RWPE1 (cell line): ENCODE data around the gene VAV1.

Experiments used
- CTCF ChIA-PET: fragments of 350-600 bp; sonication (Branson Sonifier 250); formaldehyde crosslinking; extraction: SDS; loops from one replicate; lab custom pipeline; 2021; lab: Yijun Ruan, JAX
- POLR2A ChIA-PET: fragments of 400-600 bp; formaldehyde crosslinking; extraction: SDS; loops from one replicate; lab custom pipeline; 2020; ENCODE audit warnings: antibody characterized with exemption; ENCODE audit not compliant: low non-redundant PET; lab: Yijun Ruan, JAX
- DNase-seq: peaks from one replicate; pipeline ENCODE4 v3.0.0; 2012; ENCODE audit warnings: low spot score
- H3K27ac ChIP-seq: fragments of 450-650 bp; 2 replicates; pipeline ENCODE4 v1.5.1; 2017
- TF ChIP-seq, protein P1 (sequence below): fragments of 450-650 bp; conservative IDR thresholded peaks from 2 replicates; pipeline ENCODE4 v1.5.1; 2017; ENCODE audit warnings: low read depth, mild to moderate bottlenecking

Gene VAV1, protein sequence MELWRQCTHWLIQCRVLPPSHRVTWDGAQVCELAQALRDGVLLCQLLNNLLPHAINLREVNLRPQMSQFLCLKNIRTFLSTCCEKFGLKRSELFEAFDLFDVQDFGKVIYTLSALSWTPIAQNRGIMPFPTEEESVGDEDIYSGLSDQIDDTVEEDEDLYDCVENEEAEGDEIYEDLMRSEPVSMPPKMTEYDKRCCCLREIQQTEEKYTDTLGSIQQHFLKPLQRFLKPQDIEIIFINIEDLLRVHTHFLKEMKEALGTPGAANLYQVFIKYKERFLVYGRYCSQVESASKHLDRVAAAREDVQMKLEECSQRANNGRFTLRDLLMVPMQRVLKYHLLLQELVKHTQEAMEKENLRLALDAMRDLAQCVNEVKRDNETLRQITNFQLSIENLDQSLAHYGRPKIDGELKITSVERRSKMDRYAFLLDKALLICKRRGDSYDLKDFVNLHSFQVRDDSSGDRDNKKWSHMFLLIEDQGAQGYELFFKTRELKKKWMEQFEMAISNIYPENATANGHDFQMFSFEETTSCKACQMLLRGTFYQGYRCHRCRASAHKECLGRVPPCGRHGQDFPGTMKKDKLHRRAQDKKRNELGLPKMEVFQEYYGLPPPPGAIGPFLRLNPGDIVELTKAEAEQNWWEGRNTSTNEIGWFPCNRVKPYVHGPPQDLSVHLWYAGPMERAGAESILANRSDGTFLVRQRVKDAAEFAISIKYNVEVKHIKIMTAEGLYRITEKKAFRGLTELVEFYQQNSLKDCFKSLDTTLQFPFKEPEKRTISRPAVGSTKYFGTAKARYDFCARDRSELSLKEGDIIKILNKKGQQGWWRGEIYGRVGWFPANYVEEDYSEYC

DNA sequence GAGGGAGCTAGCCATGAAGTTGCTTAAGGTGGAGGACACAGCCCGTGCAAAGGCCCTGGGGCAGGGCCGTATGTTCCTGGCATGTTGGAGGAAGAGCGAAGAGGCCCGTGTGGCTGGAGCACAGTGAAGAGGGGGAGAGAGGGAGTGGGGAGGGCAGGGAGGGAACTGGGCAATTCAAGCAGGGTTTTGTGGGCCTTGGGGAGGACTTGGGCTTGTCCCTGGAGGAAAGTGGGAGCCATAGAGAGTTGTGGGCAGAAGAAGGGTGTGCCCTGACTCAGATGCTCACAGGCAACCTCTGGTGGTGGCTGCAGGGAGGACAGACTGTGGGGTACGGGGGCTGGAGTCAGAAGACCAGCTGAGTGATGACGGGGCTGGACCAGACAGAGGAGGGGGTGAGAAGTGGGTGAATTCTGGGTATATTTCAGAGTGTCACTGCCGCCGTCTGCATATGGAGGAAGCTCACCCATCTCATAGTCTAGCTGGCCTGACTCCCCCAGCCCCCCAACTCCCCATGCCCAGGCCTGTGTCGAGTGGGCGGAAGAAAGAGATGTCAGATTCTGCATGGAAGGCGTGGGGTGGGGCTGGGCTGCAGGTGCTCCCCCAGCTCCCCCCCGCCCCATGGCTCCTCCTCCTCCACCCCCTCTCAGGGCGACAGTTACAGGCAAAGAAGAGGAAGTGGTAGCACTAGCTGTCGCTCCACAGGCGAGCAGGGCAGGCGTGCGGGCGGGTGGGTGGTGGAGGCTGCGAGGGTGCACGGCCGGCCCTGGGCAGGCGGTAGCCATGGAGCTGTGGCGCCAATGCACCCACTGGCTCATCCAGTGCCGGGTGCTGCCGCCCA, at the start of gene VAV1:
Gene VAV1 (plus strand): TSS at position 681 of the 838 bp plus-strand sequence. CDS start 100 bp downstream, at position 781.
- ChIA-PET CTCF (interaction anchor here (1.0 kb wide), 1 partner anchor 11 kb away, joined by 5 read pairs; no protein-coding TSS in a partner anchor), POLR2A (no interaction called here)
- TF ChIP-seq, protein P1, sequence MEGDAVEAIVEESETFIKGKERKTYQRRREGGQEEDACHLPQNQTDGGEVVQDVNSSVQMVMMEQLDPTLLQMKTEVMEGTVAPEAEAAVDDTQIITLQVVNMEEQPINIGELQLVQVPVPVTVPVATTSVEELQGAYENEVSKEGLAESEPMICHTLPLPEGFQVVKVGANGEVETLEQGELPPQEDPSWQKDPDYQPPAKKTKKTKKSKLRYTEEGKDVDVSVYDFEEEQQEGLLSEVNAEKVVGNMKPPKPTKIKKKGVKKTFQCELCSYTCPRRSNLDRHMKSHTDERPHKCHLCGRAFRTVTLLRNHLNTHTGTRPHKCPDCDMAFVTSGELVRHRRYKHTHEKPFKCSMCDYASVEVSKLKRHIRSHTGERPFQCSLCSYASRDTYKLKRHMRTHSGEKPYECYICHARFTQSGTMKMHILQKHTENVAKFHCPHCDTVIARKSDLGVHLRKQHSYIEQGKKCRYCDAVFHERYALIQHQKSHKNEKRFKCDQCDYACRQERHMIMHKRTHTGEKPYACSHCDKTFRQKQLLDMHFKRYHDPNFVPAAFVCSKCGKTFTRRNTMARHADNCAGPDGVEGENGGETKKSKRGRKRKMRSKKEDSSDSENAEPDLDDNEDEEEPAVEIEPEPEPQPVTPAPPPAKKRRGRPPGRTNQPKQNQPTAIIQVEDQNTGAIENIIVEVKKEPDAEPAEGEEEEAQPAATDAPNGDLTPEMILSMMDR, result no peak
- no peak for DNase-seq
- H3K27ac ChIP-seq, result no peak within 1 kb of the TSS

DNA sequence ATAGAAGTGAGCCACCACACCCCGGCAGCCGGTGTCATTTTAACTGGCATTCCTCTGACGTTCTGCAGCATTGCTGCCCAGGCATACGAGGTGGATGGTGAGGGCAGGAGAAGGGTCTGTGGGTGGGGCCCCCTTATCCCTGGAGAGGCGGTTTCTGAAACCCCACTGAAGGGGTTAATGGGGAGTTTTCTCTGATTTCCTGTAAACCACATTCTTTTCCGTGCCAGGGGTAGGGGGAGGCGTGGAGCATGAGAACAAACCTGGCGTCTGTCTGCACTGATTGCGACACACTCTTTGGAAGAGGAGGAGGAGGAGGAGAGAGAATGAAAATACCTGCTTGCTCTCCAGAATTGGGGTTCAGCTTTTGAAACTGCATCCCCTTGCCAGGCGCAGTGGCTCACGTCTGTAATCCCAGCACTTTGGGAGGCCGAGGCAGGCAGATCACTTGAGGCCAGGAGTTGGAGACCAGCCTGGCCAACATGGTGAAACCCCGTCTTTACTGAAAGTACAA, 49.3 kb upstream of the VAV1 start:
- TF ChIP-seq, protein P1, result no peak
- CTCF ChIA-PET, result no interaction called here
- H3K27ac ChIP-seq, result peak overlapping the region; percentile 90
- DNase-seq, result no peak
- POLR2A ChIA-PET, result no interaction called here

DNA sequence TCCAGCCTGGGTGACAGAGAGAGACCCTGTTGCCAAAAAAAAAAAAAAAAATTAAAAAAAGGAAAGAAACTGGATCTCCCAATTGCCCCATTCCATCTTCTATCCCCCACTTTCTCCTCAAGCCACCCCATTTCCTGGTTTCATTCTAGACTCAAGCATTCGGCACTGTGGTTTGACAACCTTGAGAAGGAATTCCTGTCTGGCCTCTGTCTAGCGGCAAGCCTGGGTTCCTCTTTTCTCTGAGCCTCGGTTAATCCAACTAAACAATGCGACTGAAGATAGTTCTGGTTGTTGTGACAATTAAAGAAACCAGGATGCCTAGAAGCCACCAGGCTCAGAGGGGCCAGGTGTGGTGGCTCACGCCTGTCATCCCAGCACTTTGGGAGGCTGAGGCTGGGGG, 48.8 kb upstream of the VAV1 start:
- TF ChIP-seq, protein P1, result no peak
- ChIA-PET CTCF (no interaction called here), POLR2A (no interaction called here)
- no peak for DNase-seq
- H3K27ac ChIP-seq, result peak overlapping the region; percentile 90

DNA sequence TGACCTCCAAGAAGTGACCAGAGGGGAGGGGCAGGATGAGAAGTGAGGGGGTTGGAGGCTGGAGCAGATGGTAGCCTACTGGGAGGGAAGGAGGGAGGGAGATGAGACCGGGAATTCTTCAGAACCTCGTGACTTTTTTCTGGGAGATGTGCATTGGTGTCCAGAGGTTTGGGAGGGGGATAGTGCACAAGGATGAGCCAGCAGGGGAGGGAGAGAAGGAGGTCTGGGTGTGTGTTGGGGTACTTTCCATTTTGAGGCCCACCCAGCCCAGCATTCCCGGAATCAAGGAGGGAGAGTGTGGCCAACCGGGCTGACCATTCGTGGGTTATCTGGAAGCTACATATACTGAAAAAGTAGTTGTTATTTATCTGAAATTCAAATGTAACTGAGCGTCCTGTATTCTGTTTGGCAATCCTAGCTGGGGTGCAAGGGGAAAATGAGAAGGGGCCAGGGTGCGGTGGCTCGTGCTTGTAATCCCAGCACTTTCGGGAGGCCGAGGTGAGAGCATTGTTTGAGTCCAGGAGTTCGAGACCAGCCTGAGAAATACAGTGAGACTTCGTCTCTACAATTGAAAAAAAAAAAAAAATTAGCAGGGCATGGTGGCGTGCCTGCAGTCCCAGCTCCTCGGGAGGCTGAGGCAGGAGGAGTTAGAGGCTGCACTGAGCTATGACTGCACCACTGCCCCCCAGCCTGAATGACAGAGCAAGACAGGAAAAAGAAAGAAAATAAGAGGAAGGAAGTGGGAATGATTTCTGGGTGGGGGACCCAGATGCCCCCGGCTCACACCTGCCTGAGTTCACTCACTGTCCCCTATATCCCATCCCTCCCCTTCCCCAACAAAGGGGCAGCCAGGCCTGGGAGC, 47.6 kb upstream of the VAV1 start:
- ChIA-PET POLR2A (no interaction called here), CTCF (no interaction called here)

DNA sequence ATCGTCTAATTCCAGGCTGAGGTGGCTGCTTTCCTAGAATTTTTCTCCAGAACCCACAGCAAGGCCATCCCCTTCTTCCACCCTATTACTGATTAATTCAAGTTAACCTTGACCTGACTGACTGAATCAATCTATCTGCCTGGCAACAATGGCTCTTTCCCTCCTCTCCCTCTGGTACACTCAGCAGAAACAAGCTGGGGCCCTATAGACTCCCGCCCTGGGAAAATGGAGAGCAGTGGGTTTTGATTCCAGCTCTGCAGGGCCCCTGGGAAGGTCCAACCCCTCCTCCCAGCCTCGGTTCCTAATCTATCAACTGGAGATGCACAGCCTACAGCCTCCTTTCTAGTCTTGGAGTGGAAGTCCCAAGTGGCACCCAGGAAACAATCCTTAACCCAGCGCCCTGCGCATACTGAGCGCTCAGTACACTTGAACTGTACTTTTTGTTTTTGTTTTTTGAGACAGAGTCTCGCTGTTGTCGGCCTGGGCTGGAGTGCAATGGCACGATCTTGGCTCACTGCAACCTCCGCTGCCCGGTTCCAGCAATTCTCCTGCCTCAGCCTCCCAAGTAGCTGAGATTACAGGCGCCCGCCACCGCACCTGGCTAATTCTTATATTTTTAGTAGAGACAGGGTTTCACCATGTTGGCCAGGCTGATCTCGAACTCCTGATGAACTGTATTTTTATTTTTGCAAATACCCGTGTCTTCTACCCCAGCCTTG, 46.8 kb upstream of the VAV1 start:
- CTCF ChIA-PET, result no interaction called here
- POLR2A ChIA-PET, result no interaction called here
- DNase-seq, result no peak
- peak overlapping the region; percentile 90 for H3K27ac ChIP-seq
- TF ChIP-seq, protein P1, result no peak

More for the DNA sequence above, 47.6 kb upstream of the VAV1 start:
- no peak for DNase-seq
- TF ChIP-seq, protein P1, result no peak
- peak overlapping the region; percentile 90 for H3K27ac ChIP-seq
